Measurements from ENCODE around the gene PLXNA1. TPM values are rescaled to one million over a fixed set of nuclear protein-coding genes. Genes with fewer than 3 reads are reported as not detected.

PLXNA1 gene
- total and polyA plus RNA-seq, 2 of the 8 experiments (the other 6 are each of a cell fraction or from before 2014, with no cell fraction given), result 47.5 to 54.9 TPM

- TF ChIP-seq HDAC6 (IDR thresholded peaks at IDR 0.05; ENCODE audit: low read depth, low read length) (no peak), TCF12 (IDR thresholded peaks at IDR 0.05; ENCODE audit: low read depth, low read length) (no peak), NRF1 (IDR thresholded peaks at IDR 0.05; ENCODE audit: low read depth, low read length) (no peak), RAD21 (IDR thresholded peaks at IDR 0.05 in 1 of 2, conservative IDR thresholded peaks at IDR 0.05 in 1 of 2; ENCODE audit: low read depth in 2 of 2, low read length in 2 of 2) (no peak; a peak in 1 of 4 replicates), TEAD4 (IDR thresholded peaks at IDR 0.05; ENCODE audit: low read depth, low read length) (no peak)
These were observed 907 bp downstream of the PLXNA1 start (continued) for GRCh38 chr3:126983653-126984390.

Measured in H1 (cell line).